ENCODE data around the gene TTLL11. TPM values are rescaled to one million over a fixed set of nuclear protein-coding genes. Genes with fewer than 3 reads are reported as not detected.
A peak's percentile ranks its signal among the peaks of the same experiment; 100 is the strongest.

Gene TTLL11
- polyA plus RNA-seq, 1 donor (not counting 4 experiments of a cell fraction or from before 2014, with no cell fraction given): 8.0 TPM

GRCh38 chr9:122095010-122095767 is 2.1 kb upstream of the TTLL11 start:
- TF ChIP-seq CTCF (optimal IDR thresholded peaks at IDR 0.05 in 1 of 3, IDR thresholded peaks at IDR 0.05 in 1 of 3, conservative IDR thresholded peaks at IDR 0.05 in 1 of 3; ENCODE audit: extremely low read depth in 1 of 3, insufficient read depth in 2 of 3, low read length in 3 of 3) (peak; percentile 57 to 76 (median 75)), EZH2 (IDR thresholded peaks at IDR 0.05; ENCODE audit: low read length) (no peak)
- peaks cover 9% of the 10 kb centered on the region for H3K79me2 ChIP-seq (ENCODE audit: control insufficient read depth, insufficient read depth, low read length)
- H4K20me1 ChIP-seq (ENCODE audit: control insufficient read depth, extremely low read depth, insufficient read depth, low read length): no peaks in the 10 kb centered on the region
- H3K9me3 ChIP-seq (ENCODE audit: control insufficient read depth, low read depth, low read length): no peaks in the 10 kb centered on the region
- no peaks in the 10 kb centered on the region for H3K36me3 ChIP-seq (ENCODE audit: control insufficient read depth in 2 of 2, extremely low read depth in 1 of 2, insufficient read depth in 2 of 2, low read length in 2 of 2)
- no peak overlapping the region for H3K4me3 ChIP-seq (ENCODE audit: control insufficient read depth in 2 of 3, extremely low read depth in 1 of 3, insufficient read depth in 2 of 3, low read depth in 1 of 3, low read length in 3 of 3)
- no peak for DNase-seq (ENCODE audit: low read depth, low spot score)
- H3K4me2 ChIP-seq (ENCODE audit: control insufficient read depth, extremely low read depth, insufficient read depth, low read depth, low read length): no peak overlapping the region
- dilution Hi-C loops (cut with MboI; ENCODE audit: extremely low pct_ligation_motif_present, low sequenced_read_pairs): no loop called here
- H3K27ac ChIP-seq (ENCODE audit: control insufficient read depth, insufficient read depth, low read length): no peak overlapping the region
- peaks cover 5% of the 10 kb centered on the region for H3K9me1 ChIP-seq (ENCODE audit: control insufficient read depth, extremely low read depth, insufficient read depth, low read length)
- no peak overlapping the region for H3K9ac ChIP-seq (ENCODE audit: control insufficient read depth, extremely low read depth, insufficient read depth, low read length)
- no peak for FAIRE-seq
- no peak overlapping the region for H2AFZ ChIP-seq (ENCODE audit: control insufficient read depth, low read length)
- peaks cover 9% of the 10 kb centered on the region for H3K4me1 ChIP-seq (ENCODE audit: control insufficient read depth, extremely low read depth, insufficient read depth, low read length)
- H3K27me3 ChIP-seq (ENCODE audit: control insufficient read depth, extremely low read depth, insufficient read depth, low read length): no peaks in the 10 kb centered on the region

DNA sequence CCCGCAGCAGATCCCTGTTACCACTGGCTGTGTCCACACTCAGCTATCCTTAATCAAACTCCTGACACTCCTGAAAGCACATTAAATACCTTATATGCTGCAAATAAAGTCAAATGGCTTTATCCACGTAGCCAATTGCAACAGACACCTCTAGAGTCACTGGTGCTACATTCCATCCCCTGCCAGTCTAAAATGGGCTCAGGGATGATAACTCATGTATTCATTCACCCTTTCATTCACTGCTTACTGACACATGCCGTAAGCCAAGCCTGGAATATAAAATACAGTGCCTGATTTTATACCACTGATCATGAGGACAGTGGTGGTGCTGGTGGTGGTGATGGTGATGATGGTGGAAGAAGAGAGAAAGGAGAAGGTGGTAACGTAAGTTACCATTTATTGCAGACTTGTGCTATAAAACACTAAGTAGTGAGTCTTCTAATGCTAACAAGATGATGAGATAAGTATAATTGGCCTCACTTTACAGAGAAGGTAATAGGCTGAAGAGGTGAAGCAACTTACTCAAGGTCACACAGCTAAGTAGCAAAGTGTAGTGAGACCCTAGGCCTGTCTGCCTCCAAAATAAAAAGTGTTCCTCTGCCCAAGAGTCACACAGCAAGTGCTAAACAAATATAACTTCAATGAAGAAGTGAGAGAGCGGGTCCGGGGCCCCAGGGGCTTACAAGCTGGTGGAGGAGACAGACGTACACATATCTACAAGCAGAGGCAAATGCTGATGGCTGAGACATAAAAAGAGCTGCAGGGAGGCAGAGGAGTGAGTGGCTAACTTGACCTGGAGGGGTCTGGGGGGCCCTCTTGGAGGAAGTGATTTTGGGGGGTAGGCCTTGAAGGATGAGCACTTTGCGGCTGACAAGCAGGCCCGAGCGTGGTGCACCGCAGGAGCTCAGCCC is 1.2 kb downstream of the TTLL11 start:
- dilution Hi-C loops (cut with MboI; ENCODE audit: extremely low pct_ligation_motif_present, low sequenced_read_pairs): no loop called here
- peak overlapping the region; percentile 67 for H2AFZ ChIP-seq (ENCODE audit: control insufficient read depth, low read length)
- H3K4me2 ChIP-seq (ENCODE audit: control insufficient read depth, extremely low read depth, insufficient read depth, low read depth, low read length): peak overlapping the region; percentile 82
- peak overlapping the region; percentile 73 to 82 (median 74) for H3K4me3 ChIP-seq (ENCODE audit: control insufficient read depth in 2 of 3, extremely low read depth in 1 of 3, insufficient read depth in 2 of 3, low read depth in 1 of 3, low read length in 3 of 3)
- no peaks in the 10 kb centered on the region for H4K20me1 ChIP-seq (ENCODE audit: control insufficient read depth, extremely low read depth, insufficient read depth, low read length)
- TF ChIP-seq CTCF (optimal IDR thresholded peaks at IDR 0.05 in 1 of 3, IDR thresholded peaks at IDR 0.05 in 1 of 3, conservative IDR thresholded peaks at IDR 0.05 in 1 of 3; ENCODE audit: extremely low read depth in 1 of 3, insufficient read depth in 2 of 3, low read length in 3 of 3) (no peak), EZH2 (IDR thresholded peaks at IDR 0.05; ENCODE audit: low read length) (no peak)
- H3K36me3 ChIP-seq (ENCODE audit: control insufficient read depth in 2 of 2, extremely low read depth in 1 of 2, insufficient read depth in 2 of 2, low read length in 2 of 2): no peaks in the 10 kb centered on the region
- no peaks in the 10 kb centered on the region for H3K9me3 ChIP-seq (ENCODE audit: control insufficient read depth, low read depth, low read length)
- peaks cover 5% of the 10 kb centered on the region for H3K9me1 ChIP-seq (ENCODE audit: control insufficient read depth, extremely low read depth, insufficient read depth, low read length)
- H3K4me1 ChIP-seq (ENCODE audit: control insufficient read depth, extremely low read depth, insufficient read depth, low read length): peaks cover 9% of the 10 kb centered on the region
- no peaks in the 10 kb centered on the region for H3K27me3 ChIP-seq (ENCODE audit: control insufficient read depth, extremely low read depth, insufficient read depth, low read length)
- H3K79me2 ChIP-seq (ENCODE audit: control insufficient read depth, insufficient read depth, low read length): peaks cover 9% of the 10 kb centered on the region
- no peak for DNase-seq (ENCODE audit: low read depth, low spot score)
- H3K9ac ChIP-seq (ENCODE audit: control insufficient read depth, extremely low read depth, insufficient read depth, low read length): peak overlapping the region; percentile 71
- no peak overlapping the region for H3K27ac ChIP-seq (ENCODE audit: control insufficient read depth, insufficient read depth, low read length)
- FAIRE-seq: no peak

All from keratinocyte (primary cell).